Measurements from ENCODE around the gene LRP1-AS.

The LRP1-AS gene

DNA sequence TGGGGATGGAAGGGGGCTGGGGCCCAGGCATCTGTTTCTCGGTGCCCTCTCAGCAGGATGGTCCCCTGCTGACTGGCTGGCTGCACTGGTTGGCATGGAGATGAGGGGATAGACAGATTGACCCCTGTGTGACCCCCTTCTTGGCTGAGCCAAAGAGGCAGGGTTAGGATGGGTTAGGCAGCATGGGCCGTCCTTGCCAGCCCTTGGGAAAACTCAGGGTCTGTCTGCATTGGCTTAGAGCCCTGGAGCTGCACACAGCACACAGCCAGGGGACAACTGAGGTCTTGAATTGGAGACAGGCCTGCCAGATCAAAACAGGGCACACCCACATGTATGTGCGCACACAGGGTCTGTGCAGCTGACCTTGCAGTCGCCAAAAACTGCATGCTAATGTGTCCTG is 11.2 kb upstream of the LRP1-AS start:
- DNase-seq, result no peak

DNA sequence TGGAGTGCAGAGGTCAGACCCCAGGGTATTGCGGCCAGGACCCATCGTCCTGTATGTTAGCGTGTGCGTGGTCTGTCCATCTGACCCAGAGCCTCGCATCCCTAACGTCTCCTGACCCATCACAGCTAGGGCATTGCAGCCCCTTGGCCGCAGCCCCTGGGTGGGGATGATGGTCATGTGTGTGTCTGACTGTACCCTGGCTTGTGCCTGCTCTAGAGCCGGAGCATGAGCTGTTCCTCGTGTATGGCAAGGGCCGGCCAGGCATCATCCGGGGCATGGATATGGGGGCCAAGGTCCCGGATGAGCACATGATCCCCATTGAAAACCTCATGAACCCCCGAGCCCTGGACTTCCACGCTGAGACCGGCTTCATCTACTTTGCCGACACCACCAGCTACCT is 10.8 kb upstream of the LRP1-AS start:
- DNase-seq, result no peak

DNA sequence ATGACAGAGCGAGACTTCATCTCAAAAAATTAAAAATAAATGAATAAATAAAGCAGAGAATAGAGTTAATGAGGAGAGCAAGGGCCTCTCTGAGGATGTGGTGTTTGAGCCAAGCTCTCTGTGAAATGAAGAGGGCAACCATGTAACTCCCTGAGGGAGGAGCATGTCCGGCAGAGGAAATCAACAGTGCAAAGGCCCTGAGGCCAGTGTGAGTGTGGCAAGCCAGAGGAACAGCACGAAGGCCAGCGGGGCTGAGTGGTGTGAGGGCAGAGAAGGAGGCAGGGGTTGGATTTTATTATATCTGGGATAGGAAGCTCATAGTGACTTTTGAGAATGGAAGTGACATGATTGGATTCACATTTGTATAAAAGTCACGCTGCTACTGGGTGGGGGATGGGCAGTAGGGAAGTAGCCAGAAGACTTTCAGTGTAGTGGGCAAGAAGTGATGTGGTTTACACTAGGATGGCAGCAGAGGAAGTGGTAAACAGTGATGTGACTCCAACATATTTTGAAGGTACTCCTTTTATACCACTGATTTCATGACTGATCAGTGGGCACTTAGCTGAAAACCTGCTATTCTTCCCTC is 10.3 kb upstream of the LRP1-AS start:
- no peak for DNase-seq

DNA sequence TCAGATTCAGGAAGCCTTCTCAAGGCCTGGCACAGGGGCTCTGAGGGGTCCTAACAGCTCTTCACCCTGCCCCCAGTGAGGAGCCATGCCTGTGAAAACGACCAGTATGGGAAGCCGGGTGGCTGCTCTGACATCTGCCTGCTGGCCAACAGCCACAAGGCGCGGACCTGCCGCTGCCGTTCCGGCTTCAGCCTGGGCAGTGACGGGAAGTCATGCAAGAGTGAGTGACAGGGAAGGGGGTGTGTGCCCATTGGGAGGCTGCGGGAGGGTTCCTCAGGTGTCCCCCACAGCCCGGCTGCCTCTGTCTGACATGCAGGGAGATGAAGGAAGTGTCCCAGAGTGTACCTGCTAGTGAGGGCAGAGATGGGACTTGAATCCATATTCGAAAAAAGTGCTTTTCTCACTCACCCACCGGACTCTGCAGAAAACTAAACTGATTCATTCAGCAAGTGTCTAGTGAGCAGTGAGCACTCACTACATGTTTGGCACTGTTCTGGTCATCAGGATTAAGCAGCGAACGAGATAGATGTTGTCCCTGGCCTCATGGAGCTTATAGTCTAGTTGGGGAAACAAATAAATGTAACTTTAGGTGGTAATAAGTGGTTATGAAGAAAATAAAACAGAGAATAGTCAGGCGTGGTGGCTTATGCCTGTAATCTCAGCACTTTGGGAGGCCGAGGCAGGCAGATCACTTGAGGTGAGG is 9.4 kb upstream of the LRP1-AS start:
- DNase-seq, result no peak

DNA sequence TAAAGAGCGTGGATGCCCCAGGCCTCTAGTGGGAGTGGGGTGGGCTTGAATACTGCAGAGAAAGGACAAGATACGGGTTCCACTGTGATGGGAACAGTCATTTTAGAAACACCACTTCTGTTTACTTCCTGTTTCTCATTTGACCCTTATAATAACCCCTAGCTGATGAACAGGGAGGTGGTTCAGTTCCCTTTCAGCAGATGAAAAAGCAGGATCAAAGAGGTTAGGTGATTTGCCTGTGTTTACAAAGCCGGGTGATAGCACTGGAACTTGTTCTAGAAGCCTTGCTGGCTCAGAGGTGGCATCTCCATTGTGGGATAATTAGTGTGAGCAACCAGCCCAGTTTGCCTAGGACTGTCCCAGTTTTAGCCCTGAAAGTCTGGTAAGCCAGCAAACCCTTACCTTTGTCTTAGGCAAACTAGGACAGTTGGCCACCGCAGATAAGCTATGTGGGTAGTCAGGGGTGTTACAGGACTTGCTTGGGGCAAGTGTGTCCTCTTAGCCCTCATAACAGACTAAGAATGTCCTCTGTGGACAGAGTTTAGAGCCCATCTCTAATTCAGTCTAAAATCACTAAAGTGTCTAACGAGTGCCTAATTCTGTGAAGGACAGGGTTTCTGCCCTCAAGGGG is 7.5 kb upstream of the LRP1-AS start:
- no peak for DNase-seq

DNA sequence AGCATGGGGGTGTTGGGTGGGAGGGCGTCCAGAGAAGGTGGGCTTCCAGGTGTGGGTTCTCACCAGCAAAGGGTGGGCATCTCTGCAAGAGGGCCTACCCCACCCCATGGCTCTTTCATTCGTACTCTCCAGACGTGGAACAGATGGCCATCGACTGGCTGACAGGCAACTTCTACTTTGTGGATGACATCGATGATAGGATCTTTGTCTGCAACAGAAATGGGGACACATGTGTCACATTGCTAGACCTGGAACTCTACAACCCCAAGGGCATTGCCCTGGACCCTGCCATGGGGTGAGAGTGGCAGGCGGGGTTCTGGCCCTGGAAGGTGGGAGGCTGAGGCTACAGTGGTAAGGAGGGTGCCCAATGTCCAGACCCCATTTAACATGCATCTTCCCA is 6.7 kb upstream of the LRP1-AS start:
- no peak for DNase-seq

DNA sequence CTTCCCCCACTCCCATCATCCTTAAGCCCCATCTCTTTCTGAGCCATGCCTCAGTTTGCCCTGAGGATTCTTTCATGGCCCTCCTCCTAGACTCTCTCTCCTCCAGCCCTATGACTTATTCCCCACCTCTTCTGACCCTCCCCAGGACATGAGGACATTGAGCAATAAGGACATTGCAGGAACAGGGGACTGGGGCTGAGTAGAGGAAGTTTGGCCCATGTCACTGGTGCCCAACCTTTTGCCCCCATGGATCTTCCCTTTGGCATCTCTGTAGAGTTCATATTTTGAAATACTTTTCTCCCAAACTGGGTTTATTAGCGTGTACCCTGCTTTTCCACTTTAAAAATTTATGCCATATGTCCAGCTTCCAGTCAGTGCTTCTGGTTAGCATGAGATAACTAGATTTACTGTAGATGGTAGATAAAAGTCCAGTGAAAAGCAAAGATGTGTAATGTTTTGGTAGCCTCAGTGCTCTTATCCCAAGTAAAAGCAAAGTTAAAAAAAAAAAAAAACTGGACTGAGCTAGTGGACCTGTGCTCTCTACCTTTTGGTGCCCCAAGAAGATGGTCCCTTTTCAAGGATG is 6.1 kb upstream of the LRP1-AS start:
- no peak for DNase-seq

DNA sequence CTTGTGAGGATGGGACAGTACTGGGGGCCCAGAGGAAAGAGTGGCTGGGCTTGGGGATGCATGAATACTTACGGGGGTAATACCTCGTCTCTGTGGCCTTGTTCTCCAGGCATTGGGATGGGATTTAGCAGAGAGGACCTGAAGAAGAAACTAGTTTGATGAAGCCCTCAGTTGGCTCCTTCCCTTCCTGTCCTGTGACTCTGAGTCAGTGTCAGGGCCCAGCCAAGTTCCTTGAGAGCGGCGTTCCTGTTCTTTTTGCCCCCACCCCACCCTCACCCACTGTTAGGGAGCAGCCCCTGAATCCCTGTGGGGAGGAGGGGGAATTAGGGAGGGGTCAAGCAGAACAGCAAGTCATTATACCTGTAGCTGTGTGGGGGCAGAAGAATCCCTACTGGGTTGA is 5.2 kb upstream of the LRP1-AS start:
- no peak for DNase-seq

DNA sequence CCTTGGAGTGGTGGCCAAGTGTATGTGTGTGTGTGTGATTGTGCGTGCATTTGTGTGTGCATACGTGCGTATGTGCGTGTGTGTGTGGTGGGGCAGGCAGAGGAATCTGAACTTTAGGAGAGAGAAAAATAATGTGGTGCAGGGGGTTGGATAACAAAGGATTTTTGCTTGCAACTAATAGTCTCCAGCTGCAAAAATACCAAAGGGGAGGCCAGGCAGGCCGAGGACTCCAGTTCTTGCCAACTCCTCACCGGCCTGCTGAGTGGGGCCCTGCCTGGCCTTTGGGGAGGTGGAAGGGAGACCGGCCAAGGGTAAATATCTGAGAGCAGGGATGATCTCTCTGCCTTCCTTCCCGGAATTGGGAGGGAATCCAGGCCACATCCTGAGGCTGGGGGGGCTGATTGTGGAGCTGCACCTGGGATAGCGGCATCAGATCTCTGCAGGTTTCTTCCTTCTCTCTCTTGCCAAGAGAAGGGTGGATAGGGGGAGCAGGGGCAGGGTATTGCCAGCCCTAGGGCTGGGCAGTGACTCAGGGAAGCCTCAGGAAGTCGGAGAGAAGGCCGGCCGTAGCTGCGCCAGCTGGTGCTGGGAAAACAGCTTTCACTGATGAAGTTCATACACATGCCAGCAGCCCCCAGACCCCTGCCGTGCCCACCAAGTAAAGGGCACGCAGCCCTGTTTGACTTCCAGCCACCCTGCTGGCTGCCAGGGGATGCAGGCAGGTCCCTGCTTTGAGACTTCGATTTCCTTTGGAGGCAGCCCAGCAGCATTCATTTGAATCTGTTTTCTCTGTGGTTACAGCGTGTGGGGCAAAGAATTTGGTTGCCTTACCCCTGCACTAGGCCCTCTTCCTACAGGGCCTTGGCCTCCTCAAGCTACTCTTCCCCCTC is 4.6 kb upstream of the LRP1-AS start:
- DNase-seq, result no peak

DNA sequence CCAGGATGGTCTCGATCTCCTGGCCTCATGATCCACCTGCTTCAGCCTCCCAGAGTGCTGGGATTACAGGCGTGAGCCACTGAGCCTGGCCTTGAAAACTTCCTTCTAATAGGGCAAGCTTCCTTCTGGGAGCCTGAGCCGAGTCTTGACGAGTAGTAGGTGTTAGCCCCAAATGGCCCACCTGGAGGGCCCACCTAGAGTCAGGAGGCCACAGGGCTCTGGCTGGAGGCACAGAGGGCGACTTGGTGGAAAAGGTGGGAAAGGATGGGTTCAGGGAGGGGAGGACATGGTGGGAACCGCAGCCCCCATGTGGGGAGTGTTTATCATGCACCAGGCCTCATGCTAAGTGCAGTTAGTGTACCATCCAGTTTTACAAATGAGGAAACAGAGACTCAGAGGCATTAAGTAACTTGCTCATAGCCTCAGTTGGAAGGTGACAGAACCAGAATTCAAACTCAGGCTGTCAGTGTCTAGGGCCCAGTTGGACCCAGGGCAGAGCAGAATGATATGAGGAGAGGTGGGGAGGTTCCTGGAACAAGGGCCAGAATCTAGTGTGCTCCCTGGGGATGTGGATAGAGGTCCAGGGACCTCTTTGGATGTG is 3.1 kb upstream of the LRP1-AS start:
- no peak for DNase-seq

DNA sequence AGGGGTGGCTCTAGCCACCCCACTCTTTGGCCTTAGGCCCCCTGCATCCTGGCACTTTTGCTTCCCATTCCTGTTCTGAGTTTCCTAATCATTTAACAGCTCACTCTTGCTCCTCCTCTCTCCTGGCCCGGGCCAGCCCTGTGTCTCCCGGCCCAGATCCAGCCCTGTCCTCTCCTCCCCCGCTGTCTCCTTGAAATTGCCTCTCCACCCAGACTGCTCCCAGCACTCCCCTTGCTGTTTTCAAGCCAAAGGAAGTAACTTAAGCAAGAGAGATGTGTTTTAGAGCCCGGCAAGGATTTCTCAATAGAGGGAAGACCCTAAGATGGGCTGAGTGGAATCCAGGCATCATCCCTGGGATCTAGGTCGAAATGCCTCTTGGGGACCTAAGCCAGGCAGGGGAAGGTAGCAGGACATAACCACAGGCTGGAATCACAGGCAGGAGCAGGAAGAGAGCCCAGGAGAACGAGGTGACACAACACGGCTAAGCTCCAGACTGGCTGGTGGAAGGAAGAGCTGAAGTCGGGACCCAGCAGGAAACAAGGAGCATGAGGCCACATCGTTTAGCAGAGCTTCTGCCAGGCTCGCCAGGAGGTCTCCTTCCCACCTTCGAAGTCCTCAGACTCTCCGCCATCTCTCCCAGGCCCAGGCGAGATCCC is 2.0 kb upstream of the LRP1-AS start:
- no peak for DNase-seq

DNA sequence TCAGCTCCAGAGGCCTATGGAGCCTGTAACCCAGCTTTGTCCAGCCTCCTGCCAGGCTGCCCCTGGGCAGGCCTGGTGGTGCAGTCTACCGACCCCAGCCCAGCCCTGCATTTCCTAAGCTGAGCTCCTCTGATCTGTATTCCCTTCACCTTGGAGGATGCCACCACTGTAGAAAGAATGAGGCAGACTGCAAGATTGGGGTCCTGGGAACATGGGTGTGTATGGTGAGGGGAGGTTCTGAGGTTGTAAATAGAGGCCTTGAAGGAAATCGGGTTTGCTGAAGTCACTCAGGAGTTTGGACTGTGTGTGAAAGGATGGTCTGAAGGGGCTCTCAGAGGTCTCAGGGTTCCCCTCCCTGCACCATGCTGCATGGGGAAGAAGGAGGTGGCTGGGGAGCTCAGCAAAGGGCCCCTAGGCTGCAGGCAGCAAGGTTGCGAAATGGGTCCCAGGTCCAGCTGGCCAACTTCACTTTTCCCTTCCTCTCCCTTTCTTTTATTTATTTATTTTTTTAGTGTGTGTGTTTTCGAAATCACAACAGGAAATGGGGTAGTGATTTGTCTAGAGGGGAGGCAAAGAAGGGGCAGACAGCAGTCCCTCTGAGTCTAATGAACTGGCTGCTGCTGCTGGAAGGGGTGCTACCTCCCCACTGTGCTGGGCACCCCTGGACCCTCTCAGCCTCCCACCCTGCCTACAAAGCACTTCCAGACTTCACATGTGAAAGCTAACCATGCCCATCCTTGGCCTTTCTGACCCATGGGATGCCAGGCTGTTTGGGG is 1.2 kb upstream of the LRP1-AS start:
- no peak for DNase-seq

DNA sequence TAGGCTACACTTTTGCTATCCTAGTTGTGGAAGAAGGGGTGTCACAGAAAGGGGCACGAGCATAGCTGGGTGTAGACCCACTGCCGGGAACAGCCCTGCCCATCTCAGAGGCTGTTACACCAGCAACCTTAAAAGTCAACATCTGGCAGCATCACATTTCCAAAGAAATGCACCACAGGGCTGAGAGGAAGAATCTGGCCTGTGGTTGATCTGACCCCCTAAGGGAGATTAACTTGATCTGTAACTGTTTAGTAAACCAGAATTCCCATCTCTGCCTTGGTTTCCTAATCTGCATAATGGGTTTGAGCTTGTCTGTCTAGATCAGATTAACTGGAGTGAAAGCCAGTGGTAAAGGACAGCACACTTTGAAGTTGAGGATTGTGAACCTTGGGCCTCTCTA is 1.3 kb downstream of the LRP1-AS start:
- no peak for DNase-seq

DNA sequence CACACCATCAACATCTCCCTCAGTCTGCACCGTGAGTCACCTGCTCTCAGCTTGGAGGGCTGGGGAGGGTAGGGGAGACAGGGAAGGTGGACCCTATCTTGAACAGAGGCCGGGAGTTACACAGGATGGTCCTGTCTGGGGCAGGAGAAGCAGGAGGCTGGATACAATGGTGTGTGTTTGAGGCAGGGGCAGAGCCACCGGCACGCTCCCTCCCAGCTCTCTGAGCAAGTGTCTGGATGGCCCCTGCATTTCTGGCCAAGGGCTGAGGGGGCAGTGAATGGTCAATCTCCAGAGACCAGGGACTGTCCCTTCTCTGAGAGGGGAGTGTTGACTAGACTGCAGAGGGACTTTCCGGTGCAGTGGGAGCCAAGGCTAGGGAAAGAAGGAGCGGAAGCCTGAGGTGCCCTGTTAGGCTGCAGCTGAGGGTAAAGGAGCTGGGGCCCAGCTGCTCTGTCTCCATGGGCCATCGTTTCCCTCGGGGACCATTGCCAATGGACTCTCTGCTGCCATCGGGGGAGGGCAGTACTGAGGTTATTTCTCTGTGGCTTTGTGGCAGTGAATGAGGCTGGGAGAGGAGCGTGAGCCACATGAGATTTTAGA is 1.9 kb downstream of the LRP1-AS start:
- no peak for DNase-seq

DNA sequence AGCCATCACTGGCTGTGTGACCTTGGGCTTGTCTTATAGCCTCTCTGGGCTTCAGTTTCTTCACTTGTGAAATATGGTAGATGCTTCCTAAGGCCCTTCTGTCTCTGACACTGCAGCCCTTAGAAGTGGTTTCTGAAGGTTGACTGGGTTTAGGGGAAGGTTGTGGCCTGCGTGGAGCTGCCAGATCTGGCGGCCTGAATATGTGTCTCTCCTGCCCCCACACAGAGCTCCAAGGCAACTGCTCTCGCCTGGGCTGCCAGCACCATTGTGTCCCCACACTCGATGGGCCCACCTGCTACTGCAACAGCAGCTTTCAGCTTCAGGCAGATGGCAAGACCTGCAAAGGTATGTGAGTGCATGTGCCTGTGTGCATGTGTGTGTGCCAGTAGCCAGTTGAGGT is 4.0 kb downstream of the LRP1-AS start:
- no peak for DNase-seq

DNA sequence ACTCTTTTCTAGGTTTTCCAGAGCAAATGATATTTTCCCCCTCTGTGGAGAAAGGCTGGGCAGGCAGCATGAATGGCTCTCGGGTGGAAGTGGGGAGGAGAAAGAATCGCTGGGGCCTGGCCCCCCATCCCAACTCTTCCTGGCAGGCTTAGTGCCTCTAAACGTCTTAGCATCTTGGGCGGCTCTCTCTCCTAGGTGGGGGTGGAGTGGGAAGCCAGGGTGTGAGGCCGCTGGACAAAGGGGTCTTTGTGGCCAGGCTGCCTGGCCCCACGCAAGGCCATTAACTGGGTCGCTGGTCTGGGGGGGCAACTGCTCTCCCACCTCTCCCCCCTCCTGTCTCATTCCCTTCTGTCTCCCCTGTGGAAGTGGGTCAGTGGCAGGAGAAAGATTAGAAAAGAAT is 4.7 kb downstream of the LRP1-AS start:
- no peak for DNase-seq

DNA sequence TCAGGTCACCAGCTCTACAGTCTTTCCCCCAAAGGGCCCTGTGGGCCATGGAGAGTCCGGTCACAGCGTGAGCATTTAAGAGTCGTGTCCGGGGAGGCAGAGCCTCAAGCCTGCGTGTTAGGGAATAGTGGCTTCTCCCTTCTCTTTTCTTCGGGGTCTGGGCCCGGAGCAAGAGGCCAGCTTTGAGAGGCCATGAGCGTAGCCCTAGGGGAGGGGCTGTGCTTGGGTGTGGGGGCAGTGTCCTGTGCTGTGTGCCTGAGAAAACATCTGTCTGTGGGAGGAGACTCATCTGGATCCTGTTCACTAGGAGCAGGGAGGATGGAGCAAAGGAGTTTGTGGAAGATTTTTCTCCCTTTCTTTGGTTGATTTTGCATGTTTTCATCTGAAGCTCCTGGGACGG is 5.3 kb downstream of the LRP1-AS start:
- no peak for DNase-seq

DNA sequence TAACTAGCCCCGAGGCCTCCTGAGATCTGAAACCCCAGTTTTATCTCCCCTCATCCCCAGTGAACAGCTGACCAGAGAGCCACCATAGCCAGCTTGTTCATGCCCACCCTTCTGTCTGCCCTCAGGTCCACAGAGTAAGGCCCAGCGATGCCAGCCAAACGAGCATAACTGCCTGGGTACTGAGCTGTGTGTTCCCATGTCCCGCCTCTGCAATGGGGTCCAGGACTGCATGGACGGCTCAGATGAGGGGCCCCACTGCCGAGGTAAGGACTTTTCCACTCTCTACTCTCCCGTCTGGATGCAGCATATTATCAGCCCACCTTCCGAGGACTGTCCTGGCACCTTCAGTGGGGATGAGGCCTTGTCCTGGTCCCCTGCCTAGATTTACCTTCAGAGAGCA is 6.2 kb downstream of the LRP1-AS start:
- DNase-seq, result no peak

DNA sequence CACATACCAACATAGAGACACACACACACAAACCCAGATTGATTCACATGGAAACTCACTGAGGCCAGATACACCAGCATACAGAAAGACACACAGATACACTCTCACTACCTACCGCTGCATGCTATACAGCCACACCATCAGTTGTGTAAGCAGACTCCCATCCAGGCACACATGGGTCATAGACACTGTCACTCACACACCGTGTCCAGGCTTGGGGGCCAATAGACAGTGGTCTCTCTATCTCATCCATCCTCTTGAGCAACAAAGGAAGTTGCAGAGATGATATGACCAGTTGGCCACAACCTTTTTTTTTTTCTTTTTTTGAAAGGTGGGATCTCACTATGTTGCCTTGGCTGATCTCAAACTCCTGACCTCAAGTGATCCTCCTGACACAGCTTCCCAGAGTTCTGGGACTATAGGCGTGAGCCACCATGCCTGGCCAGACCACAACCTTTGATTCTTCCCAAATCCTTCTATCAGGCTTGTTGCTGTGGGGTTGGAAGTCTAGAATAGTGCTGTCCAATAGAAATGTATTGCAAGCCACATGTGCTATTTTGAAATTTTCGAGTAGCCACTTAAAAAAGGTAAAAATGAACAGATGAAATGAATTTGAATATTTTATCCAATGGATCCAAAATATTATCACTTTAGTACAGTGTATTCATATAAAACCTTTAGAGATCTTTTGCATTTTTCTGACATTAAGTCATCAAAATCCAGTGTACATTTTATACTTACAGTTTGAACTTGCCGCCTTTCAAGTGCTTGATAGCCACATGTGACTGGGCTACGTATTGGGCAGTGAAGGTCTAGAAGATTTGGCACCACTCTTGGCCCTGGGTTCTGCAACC is 7.4 kb downstream of the LRP1-AS start:
- DNase-seq, result no peak
